Prostate gland (tissue), 2 donors: ENCODE results near the gene CAPZA2. TPM values are rescaled to one million over a fixed set of nuclear protein-coding genes. Genes with fewer than 3 reads are reported as not detected.

ENCODE experiments used
- DNase-seq: peaks from one replicate; pipeline ENCODE4 v3.0.0-alpha.2; 2019; ENCODE audit warnings: low spot score
- H3K27ac ChIP-seq, 2 donors: fragments of 200-600 bp; sonication (generic); 2 replicates each; pipeline ENCODE4 v1.5.1; 2017 to 2019
- H3K27me3 ChIP-seq: fragments of 200-600 bp; sonication (generic); replicated peaks from 2 replicates; pipeline ENCODE4 v1.5.1; 2019; ENCODE audit not compliant: insufficient read depth
- H3K36me3 ChIP-seq, 2 donors: fragments of 200-600 bp; sonication (generic); 1 replicate in 1 of 2; 2 replicates in 1 of 2; pipeline versions ENCODE4 v1.5.1 to v1.8.1; 2017 to 2019
- H3K4me1 ChIP-seq: fragments of 200-600 bp; sonication (generic); replicated peaks from 2 replicates; pipeline ENCODE4 v1.5.1; 2019
- H3K4me3 ChIP-seq, 2 donors: fragments of 200-600 bp; sonication (generic); 2 replicates each; pipeline ENCODE4 v1.5.1; 2017 to 2019
- H3K9me3 ChIP-seq: fragments of 200-600 bp; sonication (generic); 2 replicates; pipeline ENCODE4 v1.5.1; 2017
- CTCF ChIP-seq, 4 experiments: fragments of 200-600 bp in 2 of 4; fragments of 450-650 bp in 2 of 4; sonication (generic) in 2 of 4; IDR thresholded peaks; 1 replicate in 3 of 4; 2 replicates in 1 of 4; pipeline ENCODE4 v1.5.1; 2016 to 2019; ENCODE audit warnings: antibody characterized with exemption in 4 of 4, mild to moderate bottlenecking in 2 of 4, moderate library complexity in 2 of 4
- POLR2A ChIP-seq: fragments of 450-650 bp; IDR thresholded peaks from one replicate; pipeline ENCODE4 v1.6.1; 2016; ENCODE audit warnings: antibody characterized with exemption, mild to moderate bottlenecking
- POLR2AphosphoS5 ChIP-seq: sonication (generic); formaldehyde crosslinking; IDR thresholded peaks from one replicate; pipeline ENCODE4 v1.6.1; 2017; ENCODE audit warnings: antibody characterized with exemption
- WGBS: methylation state at CpG from one replicate; pipeline ENCODE4 v1.1.5; 2018; 5-methylcytosine and 5-hydroxymethylcytosine counted together
- intact Hi-C: fragments of 100-400 bp; cut with DNase I; formaldehyde crosslinking; loops from one replicate; pipeline ENCODE4 v1.14.2; 2022
- total RNA-seq, 2 donors: library from RNA; depleted of rRNA; stranded (reverse); fragments of >200 nt; gene quantifications; one replicate each; pipeline ENCODE4 v1.1.0, GENCODE V29; 2016

The CAPZA2 gene
- total RNA-seq, 2 donors from 2014 or later, result 76.0 to 80.0 TPM

GRCh38 chr7:116824449-116824848 lies 37.9 kb upstream of the CAPZA2 start:
- Histone ChIP-seq H3K4me3 (no peak overlapping the region), H3K9me3 (no peaks in the 10 kb centered on the region), H3K27me3 (no peaks in the 10 kb centered on the region), H3K27ac (no peak overlapping the region), H3K36me3 (no peaks in the 10 kb centered on the region), H3K4me1 (no peaks in the 10 kb centered on the region)
- intact Hi-C loops, result no loop called here
- DNase-seq, result no peak
- TF ChIP-seq POLR2AphosphoS5 (no peak), CTCF (IDR thresholded peaks at IDR 0.05) (no peak), POLR2A (no peak)

GRCh38 chr7:116828281-116828680 lies 34.1 kb upstream of the CAPZA2 start:
- Histone ChIP-seq H3K27ac (no peak overlapping the region), H3K36me3 (no peaks in the 10 kb centered on the region), H3K4me1 (no peaks in the 10 kb centered on the region), H3K4me3 (no peak overlapping the region), H3K27me3 (no peaks in the 10 kb centered on the region), H3K9me3 (no peaks in the 10 kb centered on the region)
- intact Hi-C loops, result no loop called here
- DNase-seq, result no peak
- TF ChIP-seq POLR2AphosphoS5 (no peak), POLR2A (no peak), CTCF (IDR thresholded peaks at IDR 0.05) (no peak)
- 87% methylated on average over 4 of the region's 4 CpGs for WGBS

- 80% methylated on average over 3 of the region's 3 CpGs for WGBS
- Histone ChIP-seq H3K4me3 (no peak overlapping the region), H3K36me3 (no peaks in the 10 kb centered on the region), H3K9me3 (no peaks in the 10 kb centered on the region), H3K4me1 (no peaks in the 10 kb centered on the region), H3K27me3 (no peaks in the 10 kb centered on the region), H3K27ac (no peak overlapping the region)
- no peak for DNase-seq
- intact Hi-C loops, result no loop called here
- no peak for TF ChIP-seq POLR2AphosphoS5
- no peak for TF ChIP-seq POLR2A
- TF ChIP-seq CTCF (IDR thresholded peaks at IDR 0.05), result no peak
Measured at GRCh38 chr7:116829041-116829440, 33.3 kb upstream of the CAPZA2 start.

GRCh38 chr7:116829493-116829892 lies 32.9 kb upstream of the CAPZA2 start:
- Histone ChIP-seq H3K27ac (no peak overlapping the region), H3K36me3 (no peaks in the 10 kb centered on the region), H3K4me1 (no peaks in the 10 kb centered on the region), H3K27me3 (no peaks in the 10 kb centered on the region), H3K4me3 (no peak overlapping the region), H3K9me3 (no peaks in the 10 kb centered on the region)
- no peak for TF ChIP-seq CTCF (IDR thresholded peaks at IDR 0.05)
- no peak for TF ChIP-seq POLR2AphosphoS5
- TF ChIP-seq POLR2A, result no peak
- intact Hi-C loops, result no loop called here
- no peak for DNase-seq

- H3K36me3 ChIP-seq, result no peaks in the 10 kb centered on the region
- DNase-seq, result no peak
- H3K4me1 ChIP-seq, result no peaks in the 10 kb centered on the region
- intact Hi-C loops, result no loop called here
- no peaks in the 10 kb centered on the region for H3K9me3 ChIP-seq
- TF ChIP-seq CTCF (IDR thresholded peaks at IDR 0.05) (no peak), POLR2A (no peak), POLR2AphosphoS5 (no peak)
- H3K27me3 ChIP-seq, result no peaks in the 10 kb centered on the region
- H3K27ac ChIP-seq, result no peak overlapping the region
- WGBS, result 67% methylated on average over 2 of the region's 2 CpGs
- no peak overlapping the region for H3K4me3 ChIP-seq
Measured at GRCh38 chr7:116832692-116833091, 29.7 kb upstream of the CAPZA2 start.
